NCI-H510A (cell line): ENCODE data around the gene PRR27.
"Not testable (repeated sequence)": the region's sequence is repeated elsewhere in the genome, so short reads cannot be mapped to it uniquely, and the experiment has no call there.

Experiments used
- DNase-seq: peaks from one replicate; lab custom pipeline; 2025; lab: John Stamatoyannopoulos, UW

The PRR27 gene

DNA sequence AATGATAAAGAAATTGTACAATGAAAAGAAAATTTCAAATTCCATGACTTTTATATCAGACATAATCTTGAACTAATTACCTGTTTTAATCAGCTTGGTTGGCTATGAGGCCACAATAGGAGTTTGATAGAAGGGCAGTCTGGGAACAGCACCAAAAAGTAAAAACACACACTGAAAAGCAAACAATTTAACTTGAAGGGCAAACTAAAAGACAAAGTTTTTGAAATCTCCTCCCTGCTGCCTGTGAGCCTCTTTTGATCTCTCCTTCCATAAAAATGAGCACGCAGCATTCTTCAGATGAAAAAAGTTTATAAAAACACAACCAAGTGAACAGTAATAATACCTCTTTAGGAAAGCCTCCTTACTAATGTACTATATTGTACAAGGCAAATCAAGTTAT lies 49.6 kb downstream of the PRR27 start:
- no peak for DNase-seq

DNA sequence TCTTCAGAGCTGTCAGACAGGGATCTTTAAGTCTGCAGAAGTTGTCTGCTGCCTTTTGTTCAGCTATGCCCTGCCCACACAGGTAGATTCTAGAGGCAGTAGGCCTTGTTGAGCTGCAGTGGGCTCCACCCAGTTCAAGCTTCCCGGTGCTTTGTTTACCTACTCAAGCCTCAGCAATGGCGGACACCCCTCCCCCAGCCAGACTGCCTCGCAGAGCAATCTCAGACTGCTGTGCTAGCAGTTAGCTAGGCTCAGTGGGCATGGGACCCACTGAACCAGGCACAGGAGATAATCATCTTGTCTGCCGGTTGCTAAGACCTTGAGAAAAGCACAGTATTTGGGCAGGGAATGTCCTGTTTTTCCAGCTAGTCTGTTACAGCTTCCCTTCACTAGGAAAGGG lies 58.7 kb downstream of the PRR27 start:
- DNase-seq, result not testable (repeated sequence)
